ENCODE measurements around the gene RANBP3L. TPM values are rescaled to one million over a fixed set of nuclear protein-coding genes. Genes with fewer than 3 reads are reported as not detected.

The RANBP3L gene
- total RNA-seq, 6 experiments from 2014 or later = not detected

GRCh38 chr5:36232533-36232932 lies 69.2 kb downstream of the RANBP3L start:
- TF ChIP-seq CTCF (IDR thresholded peaks at IDR 0.05) = no peak
- Mint-ChIP-seq H3K4me3 (no peak overlapping the region), H3K27ac (no peak overlapping the region), H3K36me3 (ENCODE audit: low read depth) (no peaks in the 10 kb centered on the region), H3K9me3 (no peaks in the 10 kb centered on the region), H3K4me1 (ENCODE audit: low read depth) (peaks cover 27% of the 10 kb centered on the region), H3K27me3 (ENCODE audit: insufficient read depth) (no peaks in the 10 kb centered on the region)
- no peak for DNase-seq

- Mint-ChIP-seq H3K27ac (no peak overlapping the region), H3K36me3 (ENCODE audit: low read depth) (peaks cover 6% of the 10 kb centered on the region; the same call in 1 of the 2 replicates), H3K4me1 (ENCODE audit: low read depth) (peaks cover 11% of the 10 kb centered on the region), H3K4me3 (no peak overlapping the region), H3K27me3 (ENCODE audit: insufficient read depth) (no peaks in the 10 kb centered on the region), H3K9me3 (no peaks in the 10 kb centered on the region)
- no peak for DNase-seq
- TF ChIP-seq CTCF (IDR thresholded peaks at IDR 0.05) = no peak
Observed at GRCh38 chr5:36230151-36230790, 71.4 kb downstream of the RANBP3L start.

- Mint-ChIP-seq H3K36me3 (ENCODE audit: low read depth) (peaks cover 6% of the 10 kb centered on the region; the same call in 1 of the 2 replicates), H3K4me3 (no peak overlapping the region), H3K4me1 (ENCODE audit: low read depth) (peaks cover 10% of the 10 kb centered on the region), H3K9me3 (no peaks in the 10 kb centered on the region), H3K27ac (no peak overlapping the region), H3K27me3 (ENCODE audit: insufficient read depth) (no peaks in the 10 kb centered on the region)
- no peak for DNase-seq
- TF ChIP-seq CTCF (IDR thresholded peaks at IDR 0.05) = no peak
Observed at GRCh38 chr5:36228505-36228904, 73.2 kb downstream of the RANBP3L start.

- no peak for TF ChIP-seq CTCF (IDR thresholded peaks at IDR 0.05)
- Mint-ChIP-seq H3K36me3 (ENCODE audit: low read depth) (peaks cover 6% of the 10 kb centered on the region; the same call in 1 of the 2 replicates), H3K27me3 (ENCODE audit: insufficient read depth) (no peaks in the 10 kb centered on the region), H3K27ac (no peak overlapping the region), H3K4me3 (no peak overlapping the region), H3K9me3 (no peaks in the 10 kb centered on the region), H3K4me1 (ENCODE audit: low read depth) (peaks cover 10% of the 10 kb centered on the region)
- no peak for DNase-seq
Observed at GRCh38 chr5:36227046-36227445, 74.7 kb downstream of the RANBP3L start.

GRCh38 chr5:36222620-36223019 lies 79.1 kb downstream of the RANBP3L start:
- peaks cover 17% of the 10 kb centered on the region for H3K36me3 Mint-ChIP-seq (ENCODE audit: low read depth)
- H3K27ac Mint-ChIP-seq = no peak overlapping the region
- H3K4me3 Mint-ChIP-seq = no peak overlapping the region
- no peaks in the 10 kb centered on the region for H3K9me3 Mint-ChIP-seq
- peaks cover 12% of the 10 kb centered on the region for H3K4me1 Mint-ChIP-seq (ENCODE audit: low read depth)
- no peak for DNase-seq
- H3K27me3 Mint-ChIP-seq (ENCODE audit: insufficient read depth) = no peaks in the 10 kb centered on the region
- TF ChIP-seq CTCF (IDR thresholded peaks at IDR 0.05) = no peak
